Naive B cell (primary cell): Measurements from ENCODE around the gene CTTNBP2. TPM values are rescaled to one million over a fixed set of nuclear protein-coding genes. Genes with fewer than 3 reads are reported as not detected.

Source experiments
- ATAC-seq, 2 donors: fragments of 150-1000 bp; cut with Tn5 transposase; 2 replicates each; pipeline ENCODE4 v1.10.0; 2021; ENCODE audit warnings: low read depth in 2 of 2, mild to moderate bottlenecking in 2 of 2, moderate library complexity in 2 of 2
- DNase-seq: peaks from one replicate; pipeline ENCODE4 v3.0.0; 2022
- H3K27ac Mint-ChIP-seq, 6 donors: one replicate each; pipeline ENCODE4 v1.8.0; 2020 to 2022; ENCODE audit warnings: mild to moderate bottlenecking in 6 of 6, mixed read lengths in 6 of 6, moderate library complexity in 5 of 6, inconsistent platforms in 2 of 6
- H3K27me3 Mint-ChIP-seq, 3 donors: one replicate each; pipeline ENCODE4 v1.8.0; 2021 to 2022; ENCODE audit warnings: mixed read lengths in 3 of 3, mild to moderate bottlenecking in 1 of 3
- H3K36me3 Mint-ChIP-seq, 2 donors: one replicate each; pipeline ENCODE4 v1.8.0; 2020 to 2022; ENCODE audit warnings: mixed read lengths in 2 of 2, inconsistent platforms in 1 of 2, mild to moderate bottlenecking in 1 of 2
- H3K4me1 Mint-ChIP-seq, 3 donors: one replicate each; pipeline ENCODE4 v1.8.0; 2020 to 2022; ENCODE audit warnings: mixed read lengths in 3 of 3, inconsistent platforms in 1 of 3, mild to moderate bottlenecking in 1 of 3, moderate library complexity in 1 of 3
- H3K4me3 Mint-ChIP-seq, 8 donors: one replicate each; pipeline ENCODE4 v1.8.0; 2020 to 2022; ENCODE audit warnings: mild to moderate bottlenecking in 8 of 8, mixed read lengths in 8 of 8, moderate library complexity in 8 of 8, inconsistent platforms in 2 of 8
- H3K9me3 Mint-ChIP-seq, 7 donors: one replicate each; pipeline ENCODE4 v1.8.0; 2020 to 2022; ENCODE audit warnings: mixed read lengths in 7 of 7, mild to moderate bottlenecking in 5 of 7, inconsistent platforms in 2 of 7, moderate library complexity in 1 of 7
- polyA plus RNA-seq, 6 donors: library from polyadenylated mRNA; unstranded; fragments of 300-500 nt; fragmentation: Illumina TruSeq; gene quantifications; one replicate each; pipeline ENCODE4 v1.2.3, GENCODE V29; 2021; ENCODE audit warnings: low read depth in 6 of 6

CTTNBP2 gene
- polyA plus RNA-seq, 6 donors from 2014 or later = not detected

DNA sequence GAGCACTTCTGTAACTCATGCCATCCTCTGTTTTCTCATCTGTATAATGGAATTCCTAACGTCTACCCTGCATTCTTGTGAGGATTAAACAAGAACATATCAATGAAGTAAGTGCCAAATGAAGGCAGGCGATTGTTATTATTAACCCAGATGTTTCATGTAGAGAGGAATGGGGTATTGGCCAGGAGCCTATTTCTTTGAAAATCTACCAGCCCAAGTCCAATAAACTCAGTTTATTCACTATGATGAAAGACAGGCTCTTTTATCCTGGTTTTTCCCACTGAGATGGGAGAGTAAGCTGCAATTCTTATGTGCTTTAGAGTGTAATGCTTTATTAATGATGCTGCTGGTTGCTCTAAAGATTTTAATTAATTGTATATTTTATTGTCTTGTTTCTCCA lies 9.6 kb downstream of the CTTNBP2 start:
- Mint-ChIP-seq H3K4me3 (no peak overlapping the region), H3K36me3 (no peaks in the 10 kb centered on the region), H3K27ac (no peak overlapping the region), H3K9me3 (peaks cover 0 to 6% (median 0%) of the 10 kb centered on the region in 7 donors), H3K4me1 (no peaks in the 10 kb centered on the region), H3K27me3 (peaks cover 18 to 24% (median 23%) of the 10 kb centered on the region in 3 donors)
- ATAC-seq (no peak), DNase-seq (no peak)

GRCh38 chr7:117862378-117862777 lies 10.9 kb downstream of the CTTNBP2 start:
- no peaks in the 10 kb centered on the region for H3K36me3 Mint-ChIP-seq
- H3K9me3 Mint-ChIP-seq = peaks cover 0 to 6% (median 0%) of the 10 kb centered on the region in 7 donors
- no peak overlapping the region for H3K27ac Mint-ChIP-seq
- no peaks in the 10 kb centered on the region for H3K4me1 Mint-ChIP-seq
- no peak for ATAC-seq
- H3K4me3 Mint-ChIP-seq = no peak overlapping the region
- H3K27me3 Mint-ChIP-seq = peaks cover 17 to 23% (median 18%) of the 10 kb centered on the region in 3 donors
- no peak for DNase-seq

GRCh38 chr7:117859246-117859812 lies 13.9 kb downstream of the CTTNBP2 start:
- DNase-seq (no peak), ATAC-seq (no peak)
- Mint-ChIP-seq H3K36me3 (no peaks in the 10 kb centered on the region), H3K9me3 (peaks cover 0 to 6% (median 0%) of the 10 kb centered on the region in 7 donors), H3K27me3 (peaks cover 5 to 16% (median 9%) of the 10 kb centered on the region in 3 donors), H3K4me3 (no peak overlapping the region), H3K4me1 (no peaks in the 10 kb centered on the region), H3K27ac (no peak overlapping the region)

GRCh38 chr7:117858712-117859111 lies 14.5 kb downstream of the CTTNBP2 start:
- Mint-ChIP-seq H3K4me3 (no peak overlapping the region), H3K27me3 (peaks cover 5 to 16% (median 9%) of the 10 kb centered on the region in 3 donors), H3K4me1 (no peaks in the 10 kb centered on the region), H3K36me3 (no peaks in the 10 kb centered on the region), H3K9me3 (peaks cover 0 to 6% (median 0%) of the 10 kb centered on the region in 7 donors), H3K27ac (no peak overlapping the region)
- DNase-seq = no peak
- ATAC-seq = no peak

DNA sequence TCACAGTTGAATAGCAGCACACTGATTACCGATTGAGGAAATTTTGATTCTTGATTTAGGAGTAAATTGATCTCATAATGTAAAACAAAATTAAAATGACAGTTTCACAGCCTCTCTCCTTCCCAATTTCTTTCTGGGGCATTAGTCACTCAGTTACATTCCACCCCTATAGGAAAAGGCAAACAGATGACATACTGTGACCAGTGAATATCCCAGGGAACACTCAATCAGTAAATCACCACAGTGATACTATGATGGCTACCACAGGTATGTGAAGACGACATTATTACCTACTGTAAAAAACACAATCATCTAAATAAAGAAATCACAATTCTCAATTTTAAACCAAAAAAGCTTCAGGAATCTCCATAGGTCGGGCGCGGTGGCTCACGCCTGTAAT lies 15.5 kb downstream of the CTTNBP2 start:
- H3K27me3 Mint-ChIP-seq = peaks cover 5 to 9% (median 7%) of the 10 kb centered on the region in 3 donors
- no peaks in the 10 kb centered on the region for H3K36me3 Mint-ChIP-seq
- ATAC-seq (no peak), DNase-seq (no peak)
- peaks cover 0 to 5% (median 0%) of the 10 kb centered on the region in 7 donors for H3K9me3 Mint-ChIP-seq
- H3K4me1 Mint-ChIP-seq = no peaks in the 10 kb centered on the region
- H3K4me3 Mint-ChIP-seq = no peak overlapping the region
- H3K27ac Mint-ChIP-seq = no peak overlapping the region

GRCh38 chr7:117856196-117856595 lies 17.0 kb downstream of the CTTNBP2 start:
- Mint-ChIP-seq H3K36me3 (no peaks in the 10 kb centered on the region), H3K4me3 (no peak overlapping the region), H3K9me3 (no peaks in the 10 kb centered on the region), H3K27me3 (peaks cover 0 to 5% (median 5%) of the 10 kb centered on the region in 3 donors), H3K4me1 (no peaks in the 10 kb centered on the region), H3K27ac (no peak overlapping the region)
- DNase-seq (no peak), ATAC-seq (no peak)

GRCh38 chr7:117854186-117854585 lies 19.1 kb downstream of the CTTNBP2 start:
- ATAC-seq = no peak
- Mint-ChIP-seq H3K9me3 (peaks cover 0 to 2% (median 0%) of the 10 kb centered on the region in 7 donors), H3K36me3 (no peaks in the 10 kb centered on the region), H3K4me1 (no peaks in the 10 kb centered on the region), H3K4me3 (no peak overlapping the region), H3K27ac (no peak overlapping the region), H3K27me3 (no peaks in the 10 kb centered on the region)
- no peak for DNase-seq

DNA sequence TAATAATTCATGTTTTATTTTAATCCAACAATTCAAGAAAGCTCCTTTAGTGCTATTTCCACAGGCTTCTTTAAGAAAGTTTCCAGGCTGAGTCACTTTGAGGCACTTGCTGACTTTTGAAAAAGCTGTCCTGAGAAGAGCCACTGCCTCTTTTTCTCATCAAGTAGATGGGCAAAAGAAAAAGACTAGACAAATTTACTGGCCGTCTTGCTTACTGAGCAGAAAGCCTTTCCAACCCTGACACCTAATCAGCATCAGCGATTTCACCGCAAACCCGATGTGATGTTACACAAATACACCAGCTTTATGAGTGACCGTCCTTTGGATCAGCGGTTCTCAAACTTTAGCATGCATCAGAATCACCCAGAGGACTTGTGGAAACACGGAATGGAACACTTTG lies 24.3 kb downstream of the CTTNBP2 start:
- Mint-ChIP-seq H3K36me3 (no peaks in the 10 kb centered on the region), H3K4me3 (no peak overlapping the region), H3K4me1 (no peaks in the 10 kb centered on the region), H3K27ac (no peak overlapping the region), H3K9me3 (peaks cover 0 to 6% (median 2%) of the 10 kb centered on the region in 7 donors), H3K27me3 (no peaks in the 10 kb centered on the region)
- ATAC-seq (no peak), DNase-seq (no peak)

DNA sequence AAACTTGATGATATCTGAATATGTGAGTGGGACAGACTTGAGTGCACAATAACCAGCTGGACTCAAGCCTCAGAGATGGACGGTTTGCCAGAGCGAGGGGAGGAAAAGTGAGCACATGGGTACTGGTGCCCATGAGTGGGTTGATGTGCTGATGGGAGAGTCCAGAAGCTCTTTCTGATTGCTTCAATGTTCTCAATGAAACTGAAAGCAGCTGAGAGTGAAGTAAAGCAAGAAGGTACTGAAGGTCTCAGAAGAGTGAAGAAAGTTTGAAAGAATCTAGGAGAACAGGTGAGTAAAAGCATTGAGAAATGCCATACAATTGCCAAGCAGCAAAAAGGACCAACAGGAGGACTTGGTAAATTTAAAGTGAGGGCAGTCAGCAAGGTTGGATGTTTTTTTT lies 28.6 kb downstream of the CTTNBP2 start:
- no peak for ATAC-seq
- Mint-ChIP-seq H3K27ac (no peak overlapping the region), H3K36me3 (no peaks in the 10 kb centered on the region), H3K4me3 (no peak overlapping the region), H3K27me3 (peaks cover 0 to 5% (median 0%) of the 10 kb centered on the region in 3 donors), H3K4me1 (no peaks in the 10 kb centered on the region), H3K9me3 (peaks cover 0 to 17% (median 7%) of the 10 kb centered on the region in 7 donors)
- DNase-seq = no peak

GRCh38 chr7:117841611-117842010 lies 31.6 kb downstream of the CTTNBP2 start:
- Mint-ChIP-seq H3K4me3 (no peak overlapping the region), H3K4me1 (no peaks in the 10 kb centered on the region), H3K27ac (peak overlapping the region in 1 of 6 donors; percentile 35), H3K27me3 (peaks cover 0 to 5% (median 0%) of the 10 kb centered on the region in 3 donors), H3K36me3 (no peaks in the 10 kb centered on the region), H3K9me3 (peaks cover 0 to 17% (median 7%) of the 10 kb centered on the region in 7 donors)
- no peak for ATAC-seq
- no peak for DNase-seq

DNA sequence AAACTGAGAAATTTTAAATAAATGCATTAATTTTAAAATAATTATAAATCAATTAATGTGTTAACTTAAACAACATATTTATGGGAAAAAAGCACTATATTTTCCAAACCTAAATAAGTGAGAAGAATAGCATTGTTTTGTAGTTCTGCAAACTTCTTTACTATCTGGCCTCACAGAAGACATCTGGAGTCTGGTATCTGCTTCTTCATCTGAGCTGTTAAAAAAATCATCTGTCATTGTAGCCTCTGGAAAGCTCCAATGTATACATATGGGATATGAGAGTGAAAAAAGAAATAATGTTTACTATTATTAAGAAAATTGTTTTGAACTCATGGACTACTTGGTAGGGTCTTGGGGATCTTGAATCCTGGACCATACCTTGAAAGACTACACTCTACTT lies 32.2 kb downstream of the CTTNBP2 start:
- DNase-seq (no peak), ATAC-seq (no peak)

GRCh38 chr7:117839507-117839906 lies 33.7 kb downstream of the CTTNBP2 start:
- H3K9me3 Mint-ChIP-seq = peaks cover 0 to 17% (median 7%) of the 10 kb centered on the region in 7 donors
- peaks cover 0 to 5% (median 0%) of the 10 kb centered on the region in 3 donors for H3K27me3 Mint-ChIP-seq
- no peaks in the 10 kb centered on the region for H3K36me3 Mint-ChIP-seq
- H3K4me1 Mint-ChIP-seq = no peaks in the 10 kb centered on the region
- no peak overlapping the region for H3K27ac Mint-ChIP-seq
- H3K4me3 Mint-ChIP-seq = no peak overlapping the region
- ATAC-seq (no peak), DNase-seq (no peak)

More for the DNA sequence above, 32.2 kb downstream of the CTTNBP2 start:
- H3K27me3 Mint-ChIP-seq = peaks cover 0 to 5% (median 0%) of the 10 kb centered on the region in 3 donors
- peaks cover 0 to 17% (median 7%) of the 10 kb centered on the region in 7 donors for H3K9me3 Mint-ChIP-seq
- H3K27ac Mint-ChIP-seq = no peak overlapping the region
- H3K4me1 Mint-ChIP-seq = no peaks in the 10 kb centered on the region
- no peak overlapping the region for H3K4me3 Mint-ChIP-seq
- no peaks in the 10 kb centered on the region for H3K36me3 Mint-ChIP-seq

- no peak overlapping the region for H3K4me3 Mint-ChIP-seq
- no peaks in the 10 kb centered on the region for H3K4me1 Mint-ChIP-seq
- peaks cover 0 to 6% (median 0%) of the 10 kb centered on the region in 3 donors for H3K27me3 Mint-ChIP-seq
- no peak for DNase-seq
- no peaks in the 10 kb centered on the region for H3K36me3 Mint-ChIP-seq
- ATAC-seq = no peak
- no peak overlapping the region for H3K27ac Mint-ChIP-seq
- H3K9me3 Mint-ChIP-seq = peaks cover 0 to 11% (median 10%) of the 10 kb centered on the region in 7 donors
Observed at GRCh38 chr7:117837841-117838240, 35.4 kb downstream of the CTTNBP2 start.

DNA sequence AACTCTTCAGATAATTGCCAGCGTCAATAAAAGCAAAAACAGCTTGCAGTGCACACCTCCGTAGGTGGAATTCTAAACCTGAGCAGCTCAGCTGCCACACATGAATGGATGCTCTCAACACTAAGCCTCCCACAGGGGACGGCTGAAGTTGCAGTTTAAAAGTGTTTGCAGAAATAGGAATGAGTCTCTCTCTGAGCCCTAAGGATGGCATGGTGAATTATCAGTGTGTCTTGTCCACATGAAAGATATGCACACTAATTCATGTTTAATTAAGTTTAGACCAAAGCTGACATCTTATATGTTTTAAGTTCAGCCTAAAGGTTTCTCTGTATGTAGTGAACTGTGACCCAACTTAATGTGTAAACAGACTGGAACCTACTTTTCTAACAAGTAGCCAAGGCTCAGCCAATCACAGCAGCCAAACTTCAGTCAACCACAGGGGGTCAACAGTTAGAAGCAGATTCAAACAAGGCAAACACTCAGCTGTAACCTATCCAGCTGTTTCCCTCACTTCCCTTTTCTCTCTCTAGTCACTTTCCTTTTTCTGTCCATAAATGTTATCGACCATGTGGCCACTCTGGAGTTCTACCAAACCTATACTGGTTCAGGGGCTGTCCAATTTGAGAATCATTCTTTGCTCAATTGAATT lies 38.1 kb downstream of the CTTNBP2 start:
- H3K27ac Mint-ChIP-seq = no peak overlapping the region

More for the DNA sequence above, 38.1 kb downstream of the CTTNBP2 start:
- H3K9me3 Mint-ChIP-seq = peaks cover 0 to 13% (median 3%) of the 10 kb centered on the region in 7 donors
- no peak for ATAC-seq
- H3K27me3 Mint-ChIP-seq = peaks cover 0 to 6% (median 0%) of the 10 kb centered on the region in 3 donors
- no peak overlapping the region for H3K4me3 Mint-ChIP-seq
- H3K4me1 Mint-ChIP-seq = no peaks in the 10 kb centered on the region
- H3K36me3 Mint-ChIP-seq = no peaks in the 10 kb centered on the region
- DNase-seq = no peak
